DMS153 (cell line): ENCODE data around the gene EMC6.
A peak's percentile ranks its signal among the peaks of the same experiment; 100 is the strongest.

Source experiments
- DNase-seq: peaks from one replicate; lab custom pipeline; 2025; lab: John Stamatoyannopoulos, UW

EMC6 gene

DNA sequence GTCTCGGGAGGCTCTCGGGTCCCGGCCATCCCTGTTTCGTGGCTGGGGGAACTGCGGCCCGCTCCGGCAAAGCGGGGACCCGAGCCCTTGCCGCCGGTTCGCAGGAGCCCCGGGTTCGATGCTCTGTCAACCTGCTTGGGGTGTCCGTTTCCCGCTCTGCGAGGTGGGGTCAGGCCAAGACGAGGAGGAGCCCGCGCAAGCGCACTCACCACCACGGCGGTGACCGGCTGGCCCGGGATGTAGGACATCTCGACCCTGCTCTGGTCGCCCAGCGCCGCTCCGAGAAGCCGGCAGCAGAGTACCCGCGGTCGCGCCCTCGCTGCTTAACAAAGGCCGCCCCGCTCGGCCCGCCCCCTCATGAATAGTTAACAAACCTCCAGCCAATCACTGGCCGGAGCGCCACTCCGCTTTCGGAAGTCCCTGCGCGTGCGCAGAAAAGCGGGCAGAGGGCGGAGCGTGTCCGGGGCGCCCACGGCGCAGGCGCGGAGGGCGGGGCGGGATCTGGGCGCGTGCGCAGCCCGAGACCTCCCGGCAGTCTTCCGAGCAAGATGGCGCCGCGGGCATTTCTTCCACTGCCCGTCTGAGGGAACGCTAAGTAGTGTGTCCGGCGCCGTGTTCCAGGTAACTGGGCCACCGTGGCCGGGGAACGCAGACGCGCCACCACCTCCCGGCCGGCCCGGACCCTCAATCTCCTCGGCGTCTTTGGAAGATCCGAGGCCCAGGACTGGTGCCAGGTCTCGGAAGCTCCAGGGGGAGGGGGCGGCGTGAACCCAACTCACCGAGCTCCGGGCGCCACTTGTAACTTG lies at the start of gene EMC6, which contains the start of gene TAX1BP3:
EMC6 (plus strand) TSS at position 534 of the 806 bp plus-strand sequence. CDS start 335 bp downstream, outside the sequence.
TAX1BP3 (minus strand) TSS at position 300 of the 806 bp plus-strand sequence; CDS start at position 248, 52 bp downstream.
- peak; percentile 84 for DNase-seq

DNA sequence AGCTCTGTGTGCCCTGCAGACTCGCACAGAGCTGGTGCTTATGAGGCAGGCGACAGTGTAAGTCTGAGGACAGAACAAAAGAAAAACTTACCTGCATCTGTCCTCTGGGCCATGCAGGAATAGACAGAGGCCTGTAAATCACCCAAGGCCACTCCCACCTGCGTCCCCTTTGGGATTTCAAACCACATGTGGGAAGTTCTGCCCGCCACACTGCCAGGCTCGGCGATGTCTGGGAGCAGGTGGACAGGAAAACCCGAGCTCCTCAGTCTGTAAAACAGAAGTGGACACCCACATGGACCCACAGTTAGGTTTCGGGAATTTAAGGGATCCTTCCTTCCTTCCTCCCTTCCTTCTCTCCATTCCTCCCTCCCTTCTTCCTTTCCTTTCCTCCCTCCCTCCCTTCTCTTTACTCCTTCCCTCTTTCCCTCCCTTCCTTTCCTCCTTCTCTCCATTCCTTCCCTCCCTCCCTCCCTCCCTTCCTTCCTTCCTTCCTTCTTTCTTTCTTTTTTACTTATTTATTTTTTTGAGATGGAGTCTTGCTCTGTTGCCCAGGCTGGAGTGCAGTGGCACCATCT lies 47.4 kb upstream of the EMC6 start:
- DNase-seq = no peak

DNA sequence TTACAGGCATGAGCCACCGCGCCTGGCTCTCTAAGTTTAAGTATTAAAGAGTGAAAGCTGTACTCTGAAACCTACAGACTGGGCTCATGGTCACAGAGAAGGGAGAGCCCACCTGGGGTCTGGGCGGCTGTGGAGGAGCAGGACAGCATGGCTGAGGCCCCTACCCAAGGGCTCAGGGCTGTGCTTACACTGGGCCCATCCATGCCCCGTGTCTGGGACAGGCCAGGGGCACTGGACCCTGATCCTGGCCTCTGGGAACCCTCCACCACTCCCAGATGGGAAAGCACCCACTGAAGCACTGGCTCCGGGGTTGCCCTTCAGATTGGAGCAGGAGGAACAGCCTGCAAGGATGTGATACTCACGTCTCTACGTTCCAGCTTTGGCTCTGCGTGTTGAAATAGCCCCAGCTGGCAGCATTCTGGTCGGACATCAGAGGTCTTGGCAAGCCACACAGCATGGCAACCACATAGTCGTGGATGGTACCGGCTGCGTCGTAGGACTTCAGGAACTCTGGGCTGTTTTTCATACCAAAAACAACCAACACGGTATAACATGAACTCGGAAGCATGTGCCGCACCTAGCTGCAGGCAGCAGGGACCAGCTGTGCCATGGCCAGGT lies 45.5 kb upstream of the EMC6 start:
- no peak for DNase-seq

- DNase-seq = no peak
Measured at GRCh38 chr17:3626831-3627768, 41.5 kb upstream of the EMC6 start.

DNA sequence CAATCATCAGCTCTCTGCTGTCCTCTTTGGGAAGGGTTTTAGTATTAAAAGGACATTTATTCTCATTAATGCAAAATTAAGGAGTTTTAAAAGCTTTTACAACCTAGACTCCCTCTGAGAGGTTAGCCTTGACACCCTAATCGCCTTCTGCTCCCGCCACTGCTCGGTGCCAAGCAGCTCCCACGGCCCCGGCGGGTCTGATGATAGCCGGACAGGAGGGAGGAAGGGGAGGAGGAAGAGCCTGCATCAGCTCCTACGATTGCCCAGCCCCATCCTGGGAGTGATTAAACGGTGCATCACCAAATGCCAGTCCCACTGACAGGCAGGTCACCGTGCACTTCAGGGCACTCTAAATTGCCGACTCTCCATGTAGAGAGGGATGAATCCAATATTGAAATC lies 40.8 kb upstream of the EMC6 start:
- DNase-seq = no peak

DNA sequence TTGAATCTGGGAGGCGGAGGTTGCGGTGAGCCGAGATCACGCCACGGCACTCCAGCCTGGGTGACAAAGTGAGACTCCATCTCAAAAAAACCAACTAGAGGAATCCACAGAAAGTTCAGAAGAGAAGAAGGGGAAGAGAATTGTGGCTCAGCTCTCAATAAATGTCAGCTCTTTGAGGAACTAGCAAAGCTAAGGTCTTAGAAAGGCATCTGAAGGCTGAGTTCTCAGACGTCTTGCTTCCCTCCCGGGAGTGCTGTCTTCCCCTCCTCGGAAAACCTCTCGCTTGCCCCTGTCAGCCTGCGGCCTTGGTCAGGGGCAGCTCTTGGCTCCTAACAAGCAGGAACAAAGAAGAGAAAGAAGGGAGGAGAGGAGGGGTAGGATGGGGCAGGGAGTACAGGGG lies 37.8 kb upstream of the EMC6 start:
- DNase-seq = no peak

DNA sequence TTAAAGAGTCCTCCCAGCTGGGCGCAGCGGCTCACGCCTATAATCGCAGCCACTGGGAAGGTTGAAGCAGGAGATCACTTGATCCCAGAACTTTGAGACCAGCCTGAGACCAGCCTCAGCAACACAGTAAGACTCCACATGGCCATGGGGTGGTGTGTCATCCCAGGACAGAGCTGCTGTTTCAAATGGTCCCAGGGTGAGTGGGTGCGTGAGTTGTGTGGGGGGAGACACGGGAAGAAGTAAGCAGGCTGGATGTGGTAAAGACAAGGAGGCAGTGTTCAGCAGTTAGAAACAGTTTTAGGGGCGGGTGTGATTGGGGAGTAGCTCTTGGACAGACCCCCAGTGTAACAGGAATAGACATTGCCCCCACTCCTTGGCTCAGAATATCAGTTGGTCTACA lies 36.3 kb upstream of the EMC6 start:
- DNase-seq = no peak

DNA sequence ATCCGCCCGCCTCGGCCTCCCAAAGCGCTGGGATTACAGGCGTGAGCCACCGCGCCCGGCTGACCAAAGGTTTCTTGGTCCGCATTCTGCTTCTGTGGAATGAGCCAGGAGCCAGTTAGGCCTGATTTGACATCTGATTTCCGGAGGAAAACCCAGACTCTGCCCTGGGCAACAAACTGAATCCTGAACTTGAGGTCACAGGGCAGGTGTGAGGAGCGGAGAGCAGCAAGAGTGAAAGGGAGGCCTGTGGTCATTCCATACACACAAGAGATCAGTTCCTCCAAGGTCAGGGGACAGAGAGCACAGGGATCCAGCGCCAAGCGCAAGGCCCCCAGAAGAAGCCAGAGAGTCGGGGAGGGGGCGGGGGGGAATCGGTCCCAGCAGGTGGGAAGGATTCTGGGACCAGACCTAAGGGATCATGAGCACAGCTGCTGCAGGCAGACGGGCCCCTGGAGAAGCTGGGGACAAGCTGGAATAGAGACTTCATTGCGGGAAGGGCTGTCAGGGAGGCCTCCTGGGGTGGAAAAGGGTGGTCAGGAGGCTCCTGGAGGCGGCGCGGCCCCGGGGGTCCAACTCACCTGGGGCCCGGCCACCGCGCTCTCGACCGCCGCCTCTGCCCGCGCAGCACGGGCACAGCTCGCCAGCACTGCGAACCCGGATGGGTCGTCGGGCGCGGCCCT lies 33.0 kb upstream of the EMC6 start:
- no peak for DNase-seq

- DNase-seq = peak; percentile 81
Measured at GRCh38 chr17:3636154-3636907, 32.3 kb upstream of the EMC6 start, which contains the start of the genes CTNS and SHPK. Gene CTNS, plus strand, starts transcription at chr17:3636760. Its CDS starts 3,447 bp downstream, at chr17:3640207. Gene SHPK, minus strand, starts transcription at chr17:3636250. Its CDS starts 31 bp downstream, at chr17:3636219.

GRCh38 chr17:3636908-3637373 lies 31.7 kb upstream of the EMC6 start:
- DNase-seq = no peak

- DNase-seq = no peak
Measured at GRCh38 chr17:3639981-3640596, 28.5 kb upstream of the EMC6 start.

- DNase-seq = no peak
Measured at GRCh38 chr17:3641014-3641413, 27.6 kb upstream of the EMC6 start.

DNA sequence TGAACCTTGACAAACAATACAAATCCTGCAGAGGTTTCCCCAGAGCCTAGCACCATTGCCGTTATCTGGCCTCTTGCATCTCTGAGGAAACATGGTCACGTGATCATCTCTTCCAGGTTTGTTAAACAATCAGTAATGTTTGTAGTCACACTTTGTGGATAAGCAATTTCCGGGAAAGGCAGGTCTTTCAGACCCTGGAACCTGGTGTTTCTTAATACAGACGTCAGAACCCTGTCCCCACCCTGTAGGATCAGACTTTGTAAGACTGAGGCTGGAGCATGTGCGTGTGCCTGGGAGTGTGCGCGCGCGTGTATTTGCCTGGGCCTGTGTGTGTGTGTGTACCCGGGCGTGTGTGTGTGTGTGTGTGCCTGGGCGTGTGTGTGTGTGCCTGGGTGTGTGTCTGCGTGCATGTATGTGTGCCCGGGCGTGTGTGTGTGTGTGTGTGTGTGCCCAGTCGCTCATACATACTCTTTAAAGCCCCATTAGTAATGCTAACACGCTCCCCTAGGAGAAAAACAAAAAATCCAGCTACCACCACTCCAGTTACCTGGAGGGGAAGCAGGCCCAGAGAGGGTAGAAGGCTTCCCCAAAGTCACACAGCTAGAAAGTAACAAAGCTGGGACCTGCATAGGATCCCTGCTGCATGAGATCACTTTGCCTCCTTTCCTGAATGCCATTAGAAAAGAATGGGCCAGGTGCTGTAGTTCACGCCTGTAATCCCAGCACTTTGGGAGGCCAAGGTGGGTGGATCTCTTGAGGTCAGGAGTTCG lies 26.7 kb upstream of the EMC6 start:
- DNase-seq = no peak

DNA sequence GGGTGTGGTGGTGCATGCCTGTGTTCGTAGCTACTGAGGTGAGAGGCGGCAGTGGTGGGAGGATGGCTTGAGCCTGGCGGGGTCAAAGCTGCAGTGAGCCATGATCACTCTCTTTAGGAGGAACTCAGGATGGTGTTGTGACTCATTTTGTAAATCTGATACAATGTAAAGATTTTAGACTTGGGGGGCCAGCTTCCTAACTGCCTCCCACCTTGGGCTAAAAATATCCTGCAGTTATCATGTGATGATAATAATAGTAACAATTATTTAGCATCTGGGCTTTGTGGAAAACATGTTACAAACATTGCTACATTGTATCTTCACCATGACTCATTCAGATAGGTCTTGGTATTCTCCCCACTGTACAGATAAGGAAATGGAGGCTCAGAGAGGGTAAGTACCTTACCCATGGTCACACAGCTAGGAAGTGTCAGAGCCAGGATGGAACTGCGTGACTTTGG lies 24.7 kb upstream of the EMC6 start:
- no peak for DNase-seq

DNA sequence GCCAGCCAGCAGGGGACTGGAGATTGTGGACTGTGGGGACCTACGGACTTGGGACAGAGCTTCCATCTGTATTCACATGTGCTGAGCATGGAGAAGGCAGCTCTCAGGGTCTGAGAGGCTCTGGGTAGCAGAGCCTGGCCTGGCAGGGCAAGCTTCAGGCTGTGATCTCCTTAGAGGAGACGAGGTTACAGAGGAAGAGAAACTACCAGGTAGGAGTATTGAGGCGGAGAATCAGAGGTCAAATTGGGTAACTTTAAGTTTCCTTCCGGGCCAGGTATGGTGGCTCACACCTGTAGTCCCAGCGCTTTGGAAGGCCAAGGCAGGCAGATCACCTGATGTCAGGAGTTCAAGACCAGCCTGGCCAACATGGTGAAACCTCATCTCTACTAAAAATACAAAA lies 23.3 kb upstream of the EMC6 start:
- DNase-seq = no peak

DNA sequence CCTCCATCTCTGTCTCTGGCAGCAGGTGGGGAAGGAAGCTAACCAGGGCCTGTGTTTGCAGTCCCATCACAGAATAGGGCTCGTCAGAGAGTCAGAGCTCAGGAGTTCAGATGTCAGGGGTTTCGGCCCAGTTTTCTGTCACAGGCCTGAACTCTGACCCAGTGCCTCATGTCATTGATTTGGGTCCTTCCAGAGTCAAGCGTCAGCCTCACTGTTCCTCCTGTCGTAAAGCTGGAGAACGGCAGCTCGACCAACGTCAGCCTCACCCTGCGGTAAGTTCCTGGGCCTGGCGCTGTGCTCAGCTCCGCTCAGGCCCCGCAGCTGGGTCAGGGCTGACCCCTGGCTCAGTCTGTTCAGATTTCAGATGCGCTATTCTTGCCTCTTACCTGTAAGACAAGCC lies 21.4 kb upstream of the EMC6 start:
- DNase-seq = no peak

- no peak for DNase-seq
Measured at GRCh38 chr17:3647769-3648555, 20.6 kb upstream of the EMC6 start.

DNA sequence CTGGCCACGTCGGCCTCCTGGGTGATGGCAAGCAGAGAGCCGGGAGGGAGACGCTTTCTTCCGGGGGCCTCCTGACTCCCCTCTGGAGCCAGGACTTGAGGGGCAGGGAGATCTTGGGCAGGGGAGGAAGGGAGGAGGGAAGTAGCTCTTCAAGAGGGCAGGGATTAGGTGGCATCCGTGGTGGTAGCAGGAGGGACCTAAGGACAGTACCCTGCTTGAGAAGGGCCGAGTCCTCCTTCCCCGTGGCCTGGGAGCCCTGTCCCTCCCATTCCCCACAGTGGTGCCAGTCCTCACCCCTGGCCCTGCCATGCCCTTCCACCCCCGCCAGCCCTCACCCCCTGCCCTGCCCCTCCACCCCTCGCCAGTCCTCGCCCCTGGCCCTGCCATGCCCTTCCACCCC lies 12.8 kb upstream of the EMC6 start:
- no peak for DNase-seq
